Measurements from ENCODE around the gene OSBPL7. TPM values are rescaled to one million over a fixed set of nuclear protein-coding genes. Genes with fewer than 3 reads are reported as not detected.

The OSBPL7 gene
- total and polyA plus RNA-seq, 2 of the 13 experiments (the other 11 are each of a cell fraction or from before 2014, with no cell fraction given): 4.7 to 6.6 TPM

DNA sequence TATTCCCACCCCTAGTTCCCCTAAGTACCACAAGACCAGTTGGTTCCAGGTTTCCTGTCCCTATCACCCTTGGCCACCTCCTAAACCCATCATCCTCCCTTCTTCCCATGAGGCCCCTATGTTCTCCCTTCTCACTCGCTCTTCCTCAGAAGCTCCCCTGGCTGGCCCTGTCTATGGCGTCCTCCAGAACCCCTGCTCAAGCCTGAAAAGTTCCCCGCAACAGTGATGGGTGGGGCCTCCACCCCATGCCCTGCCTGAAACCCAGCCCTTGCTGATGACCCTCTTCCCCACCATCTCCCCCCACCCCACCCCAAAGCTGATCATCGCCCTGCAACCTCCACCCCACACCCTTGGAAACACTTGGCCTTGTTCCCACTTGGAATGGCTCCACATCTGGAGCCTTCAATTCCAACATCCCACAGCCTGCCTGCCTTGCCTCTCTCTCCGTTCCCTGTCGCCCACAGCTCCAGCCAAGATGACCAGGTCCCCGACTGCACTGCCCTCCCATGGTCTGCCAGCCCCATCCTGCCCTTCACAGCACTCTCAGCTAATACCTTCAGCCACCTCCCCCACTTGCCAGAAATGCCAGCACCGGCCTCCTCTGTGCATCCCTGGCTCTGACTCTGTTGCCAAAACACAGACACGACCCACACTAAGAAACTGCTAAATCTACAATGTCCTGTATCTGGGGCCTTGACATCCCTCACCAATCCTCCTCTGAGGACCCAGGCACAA lies 10.5 kb downstream of the OSBPL7 start:
- Histone ChIP-seq H3K4me2 (ENCODE audit: low read depth, low read length) (no peak overlapping the region), H3K27ac (ENCODE audit: extremely low read length, insufficient read depth, low read length) (no peak overlapping the region), H3K36me3 (replicated peaks in 1 of 2; ENCODE audit: control insufficient read depth in 1 of 2, insufficient read depth in 2 of 2, low read length in 2 of 2) (peaks cover 12 to 16% of the 10 kb centered on the region in 2 experiments; a peak in 3 of 5 replicates), H4K20me1 (ENCODE audit: insufficient read depth, low read length) (no peaks in the 10 kb centered on the region), H3K79me2 (ENCODE audit: insufficient read depth, low read length) (no peaks in the 10 kb centered on the region), H3K9me3 (ENCODE audit: low read length) (no peaks in the 10 kb centered on the region), H3K27me3 (ENCODE audit: control insufficient read depth in 1 of 2, insufficient read depth in 2 of 2, low read length in 2 of 2) (no peaks in the 10 kb centered on the region), H3K4me1 (ENCODE audit: insufficient read depth, low read length) (peaks cover 12% of the 10 kb centered on the region), H3K4me3 (replicated peaks in 1 of 3; ENCODE audit: insufficient read depth in 1 of 3, low read depth in 2 of 3, low read length in 3 of 3) (no peak overlapping the region), H3K9ac (ENCODE audit: insufficient read depth, low read depth, low read length) (no peak overlapping the region), H2AFZ (ENCODE audit: low read length) (no peak overlapping the region)
- FAIRE-seq: no peak
- no peak for DNase-seq (ENCODE audit: low spot score)
- TF ChIP-seq MAF1 (CRISPR knock-in tag; IDR thresholded peaks at IDR 0.05; ENCODE audit: borderline replicate concordance) (no peak), MEIS2 (CRISPR knock-in tag; IDR thresholded peaks at IDR 0.05) (no peak), SRSF9 (IDR thresholded peaks at IDR 0.05; ENCODE audit: borderline replicate concordance, insufficient read depth, low read depth, low read length, poor library complexity, severe bottlenecking) (no peak), ZNF124 (CRISPR knock-in tag; IDR thresholded peaks at IDR 0.05) (no peak), ZNF3 (CRISPR knock-in tag; IDR thresholded peaks at IDR 0.05) (no peak), CAMTA2 (CRISPR knock-in tag; IDR thresholded peaks at IDR 0.05; ENCODE audit: borderline replicate concordance) (no peak), KDM1A (CRISPR knock-in tag; IDR thresholded peaks at IDR 0.05) (no peak), PRMT3 (CRISPR knock-in tag; IDR thresholded peaks at IDR 0.05; ENCODE audit: borderline replicate concordance, low read depth) (no peak), CEBPG (CRISPR knock-in tag; IDR thresholded peaks at IDR 0.05) (no peak), KLF13 (CRISPR knock-in tag; IDR thresholded peaks at IDR 0.05) (no peak), TCF12 (IDR thresholded peaks at IDR 0.05) (no peak), TCF12 (CRISPR knock-in tag; IDR thresholded peaks at IDR 0.05) (no peak), CREM (IDR thresholded peaks at IDR 0.05) (no peak), CREM (CRISPR knock-in tag; IDR thresholded peaks at IDR 0.05) (no peak)
- TF ChIP-seq, protein P1, sequence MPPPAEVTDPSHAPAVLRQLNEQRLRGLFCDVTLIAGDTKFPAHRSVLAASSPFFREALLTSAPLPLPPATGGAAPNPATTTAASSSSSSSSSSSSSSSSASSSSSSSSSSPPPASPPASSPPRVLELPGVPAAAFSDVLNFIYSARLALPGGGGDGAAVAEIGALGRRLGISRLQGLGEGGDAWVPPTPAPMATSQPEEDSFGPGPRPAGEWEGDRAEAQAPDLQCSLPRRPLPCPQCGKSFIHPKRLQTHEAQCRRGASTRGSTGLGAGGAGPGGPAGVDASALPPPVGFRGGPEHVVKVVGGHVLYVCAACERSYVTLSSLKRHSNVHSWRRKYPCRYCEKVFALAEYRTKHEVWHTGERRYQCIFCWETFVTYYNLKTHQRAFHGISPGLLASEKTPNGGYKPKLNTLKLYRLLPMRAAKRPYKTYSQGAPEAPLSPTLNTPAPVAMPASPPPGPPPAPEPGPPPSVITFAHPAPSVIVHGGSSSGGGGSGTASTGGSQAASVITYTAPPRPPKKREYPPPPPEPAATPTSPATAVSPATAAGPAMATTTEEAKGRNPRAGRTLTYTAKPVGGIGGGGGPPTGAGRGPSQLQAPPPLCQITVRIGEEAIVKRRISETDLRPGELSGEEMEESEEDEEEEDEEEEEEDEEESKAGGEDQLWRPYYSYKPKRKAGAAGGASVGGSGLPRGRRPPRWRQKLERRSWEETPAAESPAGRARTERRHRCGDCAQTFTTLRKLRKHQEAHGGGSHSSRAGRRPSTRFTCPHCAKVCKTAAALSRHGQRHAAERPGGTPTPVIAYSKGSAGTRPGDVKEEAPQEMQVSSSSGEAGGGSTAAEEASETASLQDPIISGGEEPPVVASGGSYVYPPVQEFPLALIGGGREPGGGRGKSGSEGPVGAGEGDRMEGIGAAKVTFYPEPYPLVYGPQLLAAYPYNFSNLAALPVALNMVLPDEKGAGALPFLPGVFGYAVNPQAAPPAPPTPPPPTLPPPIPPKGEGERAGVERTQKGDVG (CRISPR knock-in tag; IDR thresholded peaks at IDR 0.05; ENCODE audit: borderline replicate concordance): no peak
- 96% methylated on average over 9 of the region's 9 CpGs for WGBS (ENCODE audit: low lambda C conversion rate)
- ATAC-seq: no peak
- in situ Hi-C loops (cut with HindIII; ENCODE audit: extremely low pct_ligation_motif_present, low pct_unique_long_range_greater_than_20kb) (no loop called here), intact Hi-C loops (cut with micrococcal nuclease; ENCODE audit: unreplicated experiment) (no loop called here)
- no TSS peak for BruUV-seq (replicated peaks)
- ChIA-PET CTCF (ENCODE audit: low intra/inter-chr PET ratio, low total read pairs) (no interaction called here), POLR2A (no interaction called here)

All from HepG2 (cell line).